Eye (tissue), 1 donor: ENCODE data around the gene C9orf78.

Experiments used
- DNase-seq: peaks from one replicate; pipeline ENCODE4 v3.0.0-alpha.2; 2015

The C9orf78 gene, protein sequence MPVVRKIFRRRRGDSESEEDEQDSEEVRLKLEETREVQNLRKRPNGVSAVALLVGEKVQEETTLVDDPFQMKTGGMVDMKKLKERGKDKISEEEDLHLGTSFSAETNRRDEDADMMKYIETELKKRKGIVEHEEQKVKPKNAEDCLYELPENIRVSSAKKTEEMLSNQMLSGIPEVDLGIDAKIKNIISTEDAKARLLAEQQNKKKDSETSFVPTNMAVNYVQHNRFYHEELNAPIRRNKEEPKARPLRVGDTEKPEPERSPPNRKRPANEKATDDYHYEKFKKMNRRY

DNA sequence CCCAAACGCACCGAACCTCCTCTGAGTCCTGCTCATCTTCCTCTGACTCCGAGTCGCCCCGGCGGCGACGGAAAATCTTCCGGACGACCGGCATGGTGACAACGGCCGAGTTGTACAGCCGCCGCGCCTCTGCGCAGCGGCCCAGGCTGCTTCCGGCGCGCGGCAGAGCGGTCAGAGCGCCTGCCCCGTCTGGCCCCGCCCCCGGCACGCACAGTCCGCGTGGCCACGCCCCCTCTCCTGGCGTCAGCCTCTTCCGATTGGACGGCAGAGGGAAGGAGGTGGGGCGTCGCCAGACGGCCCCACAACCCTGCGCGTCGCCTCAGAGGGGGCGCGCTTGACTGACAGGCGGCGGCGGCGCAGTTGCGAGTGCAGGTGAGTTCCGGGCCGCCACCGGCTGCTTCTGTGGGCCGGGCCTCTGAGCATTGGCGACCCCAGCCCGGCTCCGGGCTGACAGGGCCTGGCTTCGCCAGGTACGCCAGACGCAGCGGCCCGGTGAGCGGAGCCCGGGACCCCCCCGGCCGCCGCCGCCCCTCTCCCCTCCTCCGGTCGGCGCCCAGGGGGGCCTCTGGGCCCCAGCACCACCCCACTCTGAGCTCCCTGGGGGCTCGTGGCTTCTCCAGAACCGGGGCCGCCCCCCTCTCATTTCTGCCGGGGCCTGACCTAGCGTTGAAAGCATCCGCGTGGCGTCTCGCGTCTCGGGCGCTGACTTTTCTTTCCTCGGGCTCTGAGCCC is at the start of gene C9orf78, which contains the start of gene USP20:
Gene C9orf78, minus strand, starts transcription at position 148 of the 732 bp plus-strand sequence. Its CDS starts 54 bp downstream, at position 94.
Gene USP20, plus strand, starts transcription at position 331 of the 732 bp plus-strand sequence. CDS start 17,098 bp downstream, outside the sequence.
- peak; percentile 99 for DNase-seq

DNA sequence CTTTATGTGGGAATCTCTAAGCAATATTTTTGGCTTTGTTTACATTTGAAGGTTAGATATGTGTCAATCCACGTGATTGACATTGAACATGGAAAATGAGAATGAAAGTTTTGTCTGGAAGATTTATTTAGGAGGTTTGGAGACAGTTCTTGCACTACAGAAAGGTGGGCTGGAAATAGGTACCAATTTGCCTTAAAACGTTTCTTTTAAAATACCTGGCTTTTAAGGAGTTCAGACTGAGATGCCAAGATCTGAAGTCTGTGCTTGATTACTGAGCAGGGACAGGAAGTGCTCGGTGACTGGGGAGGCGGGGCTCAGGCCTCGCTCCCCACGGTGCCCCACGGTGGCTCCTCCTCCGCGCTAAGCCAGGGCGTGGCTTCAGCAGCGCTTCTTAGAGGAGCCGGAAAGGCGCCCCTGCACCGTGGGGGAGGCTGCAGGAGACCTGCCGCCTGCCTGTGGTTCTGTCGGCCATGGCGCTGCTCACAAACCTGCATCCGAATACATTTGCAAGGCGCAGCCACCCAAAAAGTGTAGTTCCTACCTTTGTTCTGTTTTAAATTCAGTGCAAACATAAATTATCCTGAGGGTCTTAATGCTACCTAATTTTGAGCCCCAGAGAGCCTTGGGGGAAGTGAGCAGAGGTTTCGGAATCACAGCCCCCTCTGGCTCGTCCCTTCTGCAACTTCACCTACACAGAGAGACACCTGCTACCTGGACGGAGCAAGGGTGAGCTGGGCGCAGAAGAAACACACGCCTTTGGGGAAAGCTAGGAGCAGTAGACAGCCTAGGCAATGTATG is 49.3 kb upstream of the C9orf78 start:
- peak; percentile 91 for DNase-seq

- no peak for DNase-seq
Measured at GRCh38 chr9:129881547-129882324, 46.7 kb upstream of the C9orf78 start.

GRCh38 chr9:129880654-129881546 is 45.8 kb upstream of the C9orf78 start:
- DNase-seq: peak; percentile 44

GRCh38 chr9:129879991-129880653 is 45.0 kb upstream of the C9orf78 start:
- no peak for DNase-seq

DNA sequence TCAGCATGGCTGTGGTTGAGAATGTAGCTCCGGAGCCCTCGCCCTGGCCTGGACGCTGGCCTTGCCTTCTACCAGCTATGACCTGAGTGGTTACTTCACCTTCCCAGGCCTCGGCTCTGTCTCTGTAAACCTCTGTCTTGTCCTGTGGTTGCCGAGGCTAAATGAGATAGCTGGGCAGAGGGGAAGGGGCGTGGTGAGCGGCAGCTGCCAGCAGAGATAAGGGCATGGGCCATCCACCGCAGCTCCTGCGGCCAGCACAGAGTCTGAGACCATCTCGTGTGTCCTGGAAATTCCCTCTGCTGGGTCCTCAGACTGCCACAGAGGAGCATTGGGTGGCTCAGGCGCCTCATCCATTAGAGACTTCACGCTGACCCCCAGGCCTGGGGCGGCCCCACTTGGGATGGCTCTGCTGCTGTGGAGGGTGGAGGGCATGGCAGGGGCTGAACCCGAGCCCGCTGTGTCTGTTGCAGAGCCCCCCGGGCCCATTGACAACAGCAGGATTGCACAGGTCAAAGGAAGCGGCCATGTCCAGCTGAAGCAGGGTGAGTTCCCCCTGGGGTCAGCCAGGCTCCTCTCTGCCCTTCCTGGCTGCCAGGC is 44.1 kb upstream of the C9orf78 start:
- DNase-seq: no peak

- DNase-seq: no peak
Measured at GRCh38 chr9:129878291-129878690, 43.2 kb upstream of the C9orf78 start.

- DNase-seq: no peak
Measured at GRCh38 chr9:129876815-129877214, 41.7 kb upstream of the C9orf78 start.

- peak; percentile 57 for DNase-seq
Measured at GRCh38 chr9:129875687-129876395, 40.8 kb upstream of the C9orf78 start.

DNA sequence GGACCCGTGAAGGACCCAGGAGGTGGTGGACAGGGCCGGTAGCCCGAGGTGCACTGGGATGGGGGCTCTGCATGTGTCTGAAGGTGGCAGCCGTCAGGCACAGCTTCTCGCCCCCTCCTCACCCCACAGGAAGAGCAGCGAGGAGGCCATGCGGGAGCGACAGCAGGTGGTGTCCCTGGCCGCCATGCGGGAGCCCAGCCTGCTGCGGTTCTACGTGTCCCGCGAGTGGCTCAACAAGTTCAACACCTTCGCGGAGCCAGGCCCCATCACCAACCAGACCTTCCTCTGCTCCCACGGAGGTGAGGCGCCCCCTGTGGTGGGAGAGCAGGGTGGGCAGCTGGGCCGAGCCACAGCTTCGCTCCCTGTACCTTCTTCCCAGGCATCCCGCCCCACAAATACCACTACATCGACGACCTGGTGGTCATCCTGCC is 40.1 kb upstream of the C9orf78 start:
- DNase-seq: no peak

DNA sequence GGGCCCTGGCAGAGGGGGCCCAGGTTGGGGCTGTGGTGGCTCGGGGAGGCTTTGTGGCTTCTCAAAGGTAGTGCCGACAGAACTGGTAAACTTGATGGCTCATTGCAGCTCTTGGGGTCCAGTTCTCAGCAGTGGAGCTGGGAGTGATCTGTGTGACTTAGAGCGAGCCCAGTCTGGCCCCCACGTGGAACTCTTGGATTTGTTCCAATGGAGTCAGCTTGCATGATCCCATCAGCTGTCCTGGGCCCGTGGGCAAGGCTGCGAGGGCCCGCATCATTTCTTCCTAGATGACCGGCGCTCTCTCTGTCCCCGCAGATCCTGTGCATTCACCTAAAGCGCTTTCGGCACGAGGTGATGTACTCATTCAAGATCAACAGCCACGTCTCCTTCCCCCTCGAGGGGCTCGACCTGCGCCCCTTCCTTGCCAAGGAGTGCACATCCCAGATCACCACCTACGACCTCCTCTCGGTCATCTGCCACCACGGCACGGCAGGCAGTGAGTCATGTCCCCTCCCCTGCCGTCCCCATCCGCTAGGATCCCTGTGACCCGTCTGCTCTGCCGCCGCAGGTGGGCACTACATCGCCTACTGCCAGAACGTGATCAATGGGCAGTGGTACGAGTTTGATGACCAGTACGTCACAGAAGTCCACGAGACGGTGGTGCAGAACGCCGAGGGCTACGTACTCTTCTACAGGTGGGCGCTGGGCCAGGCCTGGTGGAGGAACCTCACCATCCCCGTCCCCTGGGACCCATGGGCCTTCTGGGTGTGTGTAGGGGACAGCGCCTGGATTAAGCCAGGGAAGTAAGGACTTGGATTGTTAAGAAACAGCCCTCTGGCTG is 39.4 kb upstream of the C9orf78 start:
- DNase-seq: no peak

DNA sequence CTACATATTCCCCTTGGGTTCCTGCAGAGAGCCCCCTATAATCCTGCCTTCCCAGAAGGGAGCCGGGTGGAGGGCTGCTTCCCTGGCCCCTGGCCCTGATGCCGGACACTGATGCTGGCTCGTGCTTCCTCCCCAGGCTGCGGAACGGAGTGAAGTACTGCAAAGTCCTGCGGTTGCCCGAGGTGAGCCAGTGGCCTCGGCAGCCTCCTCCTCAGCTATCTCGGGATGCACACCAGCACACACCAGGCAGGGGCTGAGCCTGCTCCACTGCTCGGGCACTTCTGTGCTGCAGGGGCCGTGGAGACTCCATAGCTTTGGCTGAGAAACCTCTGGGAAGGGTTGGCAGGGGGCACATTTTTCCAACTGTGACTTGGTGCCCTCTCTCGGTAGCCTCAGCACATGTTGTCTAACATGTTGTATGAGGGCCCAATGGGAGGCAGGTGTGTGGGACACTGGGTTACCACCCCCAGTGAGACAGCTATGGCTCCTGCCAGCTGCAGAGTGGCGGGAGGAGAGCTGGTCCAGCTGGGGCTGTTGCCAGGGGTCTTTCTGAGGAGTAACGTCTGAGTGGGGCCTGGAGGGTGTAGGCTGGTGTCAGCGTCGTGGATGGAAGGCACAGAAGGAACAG is 38.6 kb upstream of the C9orf78 start:
- no peak for DNase-seq

DNA sequence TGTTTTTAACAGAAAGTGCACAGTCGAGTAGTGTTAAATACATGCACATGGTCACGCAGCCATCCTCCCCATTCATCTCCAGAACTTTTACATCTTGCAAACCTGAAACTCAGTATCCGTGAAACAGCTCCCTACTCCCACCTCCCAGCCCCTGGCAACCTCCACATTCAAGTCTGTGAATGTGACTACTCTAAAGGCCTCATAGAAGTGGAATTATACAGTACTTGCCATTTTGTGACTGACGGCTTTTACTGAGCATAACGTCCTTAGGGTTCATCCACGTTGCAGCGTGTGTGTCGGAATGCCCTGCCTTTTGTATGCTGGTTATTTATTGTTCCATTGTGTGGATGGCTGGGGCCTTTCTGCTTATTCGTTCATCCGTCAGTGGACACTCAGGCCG is 36.0 kb upstream of the C9orf78 start:
- no peak for DNase-seq

DNA sequence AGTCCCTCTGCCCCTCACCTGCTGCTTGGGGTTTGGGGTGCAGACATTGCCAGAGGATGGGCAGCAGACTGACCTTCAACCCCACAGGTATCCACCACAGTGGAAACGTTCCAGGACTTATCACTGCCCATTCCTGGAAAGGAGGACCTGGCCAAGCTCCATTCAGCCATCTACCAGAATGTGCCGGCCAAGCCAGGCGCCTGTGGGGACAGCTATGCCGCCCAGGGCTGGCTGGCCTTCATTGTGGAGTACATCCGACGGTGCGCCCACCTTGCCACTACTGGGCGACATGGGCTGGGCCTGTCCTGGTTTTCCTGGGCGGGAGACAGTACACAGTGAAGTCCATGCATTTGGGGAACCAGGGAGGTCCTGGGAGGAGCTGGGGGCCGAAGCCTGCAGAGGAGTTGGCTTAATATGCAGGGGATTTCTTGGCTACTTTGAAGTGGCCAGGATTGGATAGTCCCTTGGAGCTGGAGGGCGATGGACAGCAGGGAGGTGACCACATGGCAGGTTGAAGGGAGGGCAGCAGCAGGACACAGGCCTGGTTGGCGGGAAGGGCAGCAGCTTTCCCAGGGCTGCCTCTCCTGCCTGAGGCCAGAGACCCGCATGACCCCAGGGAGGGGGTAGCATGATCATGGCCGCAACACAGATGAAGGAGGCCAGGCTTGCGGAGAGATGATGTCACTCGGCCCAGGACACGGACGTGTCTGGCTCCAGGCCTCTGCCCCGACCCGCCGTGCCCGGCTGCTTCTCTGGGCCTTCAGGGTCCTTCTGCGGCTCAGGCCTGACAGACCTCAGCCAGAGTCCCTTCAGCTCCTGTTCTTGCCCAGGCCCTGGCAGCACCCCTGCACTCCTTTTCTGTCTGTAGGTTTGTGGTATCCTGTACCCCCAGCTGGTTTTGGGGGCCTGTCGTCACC is 34.8 kb upstream of the C9orf78 start:
- DNase-seq: no peak

- no peak for DNase-seq
Measured at GRCh38 chr9:129868872-129869486, 33.9 kb upstream of the C9orf78 start.

DNA sequence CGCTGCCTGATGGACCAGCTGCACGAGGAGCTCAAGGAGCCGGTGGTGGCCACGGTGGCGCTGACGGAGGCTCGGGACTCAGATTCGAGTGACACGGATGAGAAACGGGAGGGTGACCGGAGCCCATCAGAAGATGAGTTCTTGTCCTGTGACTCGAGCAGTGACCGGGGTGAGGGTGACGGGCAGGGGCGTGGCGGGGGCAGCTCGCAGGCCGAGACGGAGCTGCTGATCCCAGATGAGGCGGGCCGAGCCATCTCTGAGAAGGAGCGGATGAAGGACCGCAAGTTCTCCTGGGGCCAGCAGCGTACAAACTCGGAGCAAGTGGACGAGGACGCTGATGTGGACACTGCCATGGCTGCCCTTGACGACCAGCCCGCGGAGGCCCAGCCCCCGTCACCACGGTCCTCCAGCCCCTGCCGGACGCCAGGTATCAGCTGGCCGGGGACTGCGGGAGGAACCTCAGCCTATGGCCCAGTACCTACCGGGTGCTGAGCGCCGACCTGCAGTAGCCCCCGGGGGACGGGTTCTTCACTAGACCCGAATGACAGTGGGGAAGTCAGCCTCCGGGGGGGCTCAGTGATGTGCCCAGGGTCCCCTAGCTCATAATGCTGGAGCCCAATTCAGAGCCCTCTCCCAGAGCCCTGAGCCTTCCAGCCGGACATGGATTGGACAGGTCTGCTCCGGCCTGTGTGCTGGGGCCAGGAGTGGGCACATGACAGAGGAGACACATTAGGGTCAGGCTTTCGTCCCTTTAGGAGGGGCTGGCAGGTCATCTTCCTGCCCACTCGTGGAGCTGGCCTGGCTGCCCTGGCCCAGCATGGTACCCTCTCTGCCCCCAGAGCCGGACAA is 33.2 kb upstream of the C9orf78 start:
- no peak for DNase-seq
